Panc1 (cell line): ENCODE results near the gene PIK3R5. TPM values are rescaled to one million over a fixed set of nuclear protein-coding genes. Genes with fewer than 3 reads are reported as not detected.

Experiments
- ATAC-seq: fragments of 200-7000 bp; cut with Tn5 transposase; 2 replicates; pipeline ENCODE4 v1.9.1; 2020; ENCODE audit warnings: mild to moderate bottlenecking, moderate library complexity
- BruUV-seq: library from RNA; stranded (reverse); fragments of 400-500 nt; replicated peaks from 2 replicates; lab custom pipeline; 2021; lab: Mats Ljungman, UMichigan
- CTCF ChIA-PET: fragments of 300-600 bp; sonication (Branson Sonifier 250); formaldehyde crosslinking; loops from one replicate; lab custom pipeline; 2022; ENCODE audit warnings: antibody characterized with exemption; lab: Charles Lee
- POLR2A ChIA-PET: fragments of 300-600 bp; sonication (Branson Sonifier 250); formaldehyde crosslinking; loops from one replicate; lab custom pipeline; 2022; ENCODE audit warnings: antibody characterized with exemption; lab: Charles Lee
- DNase-seq: peaks from one replicate; pipeline ENCODE4 v3.0.0-alpha.2; 2010; ENCODE audit warnings: low read depth, low spot score
- H3K27ac ChIP-seq: 2 replicates; pipeline ENCODE4 v1.5.1; 2011; ENCODE audit warnings: mild to moderate bottlenecking, low read length, inconsistent platforms
- H3K27me3 ChIP-seq: fragments of 200-500 bp; sonication (Bioruptor generic); 2 replicates; pipeline ENCODE4 v1.6.0; 2014; ENCODE audit warnings: low read length, inconsistent platforms; ENCODE audit not compliant: control insufficient read depth, insufficient read depth
- H3K36me3 ChIP-seq: fragments of 200-500 bp; sonication (Bioruptor generic); 2 replicates; pipeline ENCODE4 v1.5.1; 2014; ENCODE audit warnings: inconsistent platforms, mild to moderate bottlenecking, low read length, moderate library complexity; ENCODE audit not compliant: control insufficient read depth, insufficient read depth
- H3K4me1 ChIP-seq: 2 replicates; pipeline ENCODE4 v1.5.1; 2011; ENCODE audit warnings: inconsistent platforms, mild to moderate bottlenecking, low read length, moderate library complexity; ENCODE audit not compliant: control insufficient read depth, insufficient read depth
- H3K4me3 ChIP-seq, 2 experiments: 2 replicates each; pipeline ENCODE4 v1.5.1; 2011 to 2012; ENCODE audit warnings: low read depth in 2 of 2, low read length in 2 of 2, mild to moderate bottlenecking in 2 of 2, inconsistent platforms in 1 of 2, moderate library complexity in 1 of 2
- H3K9me3 ChIP-seq: fragments of 200-500 bp; sonication (Bioruptor generic); 2 replicates; pipeline ENCODE4 v1.5.1; 2014; ENCODE audit warnings: low read depth, mild to moderate bottlenecking, inconsistent platforms, low read length, moderate library complexity; ENCODE audit not compliant: control insufficient read depth, insufficient read depth
- CTCF ChIP-seq: fragments of 450-650 bp; IDR thresholded peaks from 2 replicates; pipeline ENCODE4 v1.5.1; 2017; ENCODE audit warnings: mild to moderate bottlenecking
- POLR2AphosphoS5 ChIP-seq: IDR thresholded peaks from 2 replicates; pipeline ENCODE4 v1.6.1; 2012; ENCODE audit warnings: mild to moderate bottlenecking, low read depth, low read length, moderate library complexity
- REST ChIP-seq, 2 experiments: IDR thresholded peaks; 2 replicates each; pipeline ENCODE4 v1.6.1; 2011 to 2012; ENCODE audit warnings: low read depth in 2 of 2, control low read depth in 1 of 2, low read length in 1 of 2, mild to moderate bottlenecking in 1 of 2, moderate library complexity in 1 of 2; ENCODE audit not compliant: insufficient read depth in 1 of 2
- SIN3A ChIP-seq: IDR thresholded peaks from 2 replicates; pipeline ENCODE4 v1.6.1; 2012; ENCODE audit warnings: low read depth, mild to moderate bottlenecking, low read length, moderate library complexity, borderline replicate concordance; ENCODE audit not compliant: insufficient read depth
- TCF7L2 ChIP-seq: IDR thresholded peaks from 2 replicates; pipeline ENCODE4 v1.6.1; 2011; ENCODE audit warnings: mild to moderate bottlenecking, low read depth, low read length, inconsistent platforms
- in situ Hi-C: cut with HindIII; loops from 2 replicates; pipeline ENCODE4 v1.10.0; 2016; ENCODE audit warnings: low sequenced_read_pairs, low pct_unique_long_range_greater_than_20kb
- intact Hi-C: fragments of 100-400 bp; cut with micrococcal nuclease; formaldehyde crosslinking; loops from one replicate; pipeline ENCODE4 v1.10.0; 2022; ENCODE audit not compliant: unreplicated experiment
- total RNA-seq: library from RNA; stranded (reverse); gene quantifications from one replicate; pipeline ENCODE4 v1.2.1, GENCODE V29; 2021; ENCODE audit not compliant: unreplicated experiment

PIK3R5 gene
- total RNA-seq, 1 experiment from 2014 or later, result 0.15 TPM

GRCh38 chr17:8900207-8900606 lies 65.3 kb downstream of the PIK3R5 start:
- peaks cover 2% of the 10 kb centered on the region for H3K27me3 ChIP-seq

GRCh38 chr17:8898636-8899035 lies 66.9 kb downstream of the PIK3R5 start:
- TF ChIP-seq REST (IDR thresholded peaks at IDR 0.05; ENCODE audit: insufficient read depth in 1 of 2, low read depth in 2 of 2, low read length in 1 of 2), result no peak
- TF ChIP-seq POLR2AphosphoS5, result no peak
- TF ChIP-seq TCF7L2, result no peak
- TF ChIP-seq SIN3A, result no peak
- no peak for TF ChIP-seq CTCF
- intact Hi-C loops (no loop called here), in situ Hi-C loops (no loop called here)
- Histone ChIP-seq H3K9me3 (no peaks in the 10 kb centered on the region), H3K4me1 (no peaks in the 10 kb centered on the region), H3K27me3 (peaks cover 2% of the 10 kb centered on the region), H3K27ac (no peak overlapping the region), H3K4me3 (no peak overlapping the region), H3K36me3 (no peaks in the 10 kb centered on the region)
- CTCF ChIA-PET, result no interaction called here
- BruUV-seq, result no TSS peak
- no peak for ATAC-seq
- POLR2A ChIA-PET, result no interaction called here
- DNase-seq, result no peak

More at GRCh38 chr17:8900207-8900606, 65.3 kb downstream of the PIK3R5 start:
- in situ Hi-C loops (no loop called here), intact Hi-C loops (no loop called here)
- no peak for ATAC-seq
- DNase-seq, result no peak
- Histone ChIP-seq H3K36me3 (no peaks in the 10 kb centered on the region), H3K4me3 (no peak overlapping the region), H3K4me1 (no peaks in the 10 kb centered on the region), H3K9me3 (no peaks in the 10 kb centered on the region), H3K27ac (no peak overlapping the region)
- no TSS peak for BruUV-seq
- TF ChIP-seq CTCF (no peak), REST (IDR thresholded peaks at IDR 0.05; ENCODE audit: insufficient read depth in 1 of 2, low read depth in 2 of 2, low read length in 1 of 2) (no peak), TCF7L2 (no peak), SIN3A (no peak), POLR2AphosphoS5 (no peak)
- ChIA-PET CTCF (no interaction called here), POLR2A (no interaction called here)
